Smooth muscle cell (in vitro differentiated cells): ENCODE measurements around the gene NMT1. TPM values are rescaled to one million over a fixed set of nuclear protein-coding genes. Genes with fewer than 3 reads are reported as not detected.
A peak's percentile ranks its signal among the peaks of the same experiment; 100 is the strongest.

Experiments used
- DNase-seq: peaks from one replicate; lab custom pipeline; 2025; ENCODE audit not compliant: unreplicated experiment; lab: John Stamatoyannopoulos, UW
- H2AFZ ChIP-seq: fragments of 200-600 bp; sonication (generic); 2 replicates; pipeline ENCODE4 v1.6.0; 2016; ENCODE audit warnings: antibody characterized with exemption, low read depth, mild to moderate bottlenecking
- H3F3A ChIP-seq: fragments of 200-600 bp; sonication (generic); 2 replicates; pipeline ENCODE4 v1.6.0; 2017; ENCODE audit warnings: antibody characterized with exemption, low read depth
- H3K27ac ChIP-seq: fragments of 200-600 bp; sonication (generic); 2 replicates; pipeline ENCODE4 v1.5.1; 2016; ENCODE audit warnings: low read depth, mild to moderate bottlenecking
- H3K27me3 ChIP-seq: fragments of 200-600 bp; sonication (generic); 2 replicates; pipeline ENCODE4 v1.6.1; 2016; ENCODE audit warnings: low read depth, mild to moderate bottlenecking
- H3K36me3 ChIP-seq: fragments of 200-600 bp; sonication (generic); 2 replicates; pipeline ENCODE4 v1.5.1; 2016; ENCODE audit warnings: low read depth
- H3K4me1 ChIP-seq: fragments of 200-600 bp; sonication (generic); 2 replicates; pipeline ENCODE4 v1.5.1; 2016; ENCODE audit warnings: low read depth
- H3K4me2 ChIP-seq: fragments of 200-600 bp; sonication (generic); 2 replicates; pipeline ENCODE4 v1.6.0; 2016; ENCODE audit warnings: mild to moderate bottlenecking
- H3K4me3 ChIP-seq: fragments of 200-600 bp; sonication (generic); 2 replicates; pipeline ENCODE4 v1.5.1; 2016; ENCODE audit warnings: mild to moderate bottlenecking
- H3K79me2 ChIP-seq: fragments of 200-600 bp; sonication (generic); 2 replicates; pipeline ENCODE4 v1.6.0; 2016; ENCODE audit warnings: low read depth, mild to moderate bottlenecking
- H3K9ac ChIP-seq: fragments of 200-600 bp; sonication (generic); 2 replicates; pipeline ENCODE4 v1.6.0; 2016; ENCODE audit warnings: low read depth
- H3K9me3 ChIP-seq: fragments of 200-600 bp; sonication (generic); replicated peaks from 2 replicates; pipeline ENCODE4 v1.5.1; 2016; ENCODE audit warnings: low read depth
- H4K20me1 ChIP-seq: fragments of 200-600 bp; sonication (generic); 2 replicates; pipeline ENCODE4 v1.6.0; 2016; ENCODE audit warnings: low read depth
- WGBS: methylation state at CpG from one replicate; pipeline ENCODE4 v1.1.7; 2016; ENCODE audit warnings: low lambda C conversion rate; 5-methylcytosine and 5-hydroxymethylcytosine counted together
- polyA plus RNA-seq: library from polyadenylated mRNA; unstranded; fragments of >200 nt; fragmentation: Nextera tagmentation; extraction: Ambion mirVana; gene quantifications from 2 replicates; pipeline ENCODE4 v1.2.1, GENCODE V29; 2016
- total RNA-seq: library from RNA; depleted of rRNA; stranded (reverse); fragments of >200 nt; gene quantifications from 2 replicates; pipeline ENCODE4 v1.2.3, GENCODE V29; 2014
- TF ChIP-seq, protein P1 (sequence below): fragments of 200-600 bp; sonication (generic); IDR thresholded peaks from 2 replicates; pipeline ENCODE4 v1.5.1; 2017; ENCODE audit warnings: borderline replicate concordance, mild to moderate bottlenecking, antibody characterized with exemption; ENCODE audit not compliant: insufficient read depth, poor library complexity, severe bottlenecking

NMT1 gene
- total and polyA plus RNA-seq, 2 experiments from 2014 or later = 87.6 to 105 TPM

DNA sequence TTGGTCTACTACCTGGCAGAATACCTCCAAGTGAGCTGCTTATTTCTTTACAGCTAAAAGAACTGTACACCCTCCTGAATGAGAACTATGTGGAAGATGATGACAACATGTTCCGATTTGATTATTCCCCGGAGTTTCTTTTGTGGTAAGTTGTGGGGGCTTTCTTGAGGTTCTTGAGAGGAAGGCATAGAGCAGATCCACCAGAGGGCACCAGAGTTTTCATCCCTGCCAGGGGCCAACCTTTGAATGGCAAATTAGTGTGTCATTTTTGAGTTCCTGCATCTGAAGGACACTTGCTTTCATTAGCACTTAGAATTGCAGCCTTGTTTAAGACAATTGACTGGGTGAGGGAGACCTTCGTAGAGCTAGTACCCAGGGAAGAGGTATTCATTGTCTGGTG lies 35.0 kb downstream of the NMT1 start:
- peaks cover 3% of the 10 kb centered on the region for H3K36me3 ChIP-seq
- WGBS = 94% methylated on average over 3 of the region's 3 CpGs
- no peaks in the 10 kb centered on the region for H3K27me3 ChIP-seq
- H3K79me2 ChIP-seq = no peaks in the 10 kb centered on the region
- H3K4me2 ChIP-seq = no peak overlapping the region
- no peaks in the 10 kb centered on the region for H4K20me1 ChIP-seq
- no peak overlapping the region for H3K27ac ChIP-seq
- no peaks in the 10 kb centered on the region for H3K9me3 ChIP-seq
- no peak overlapping the region for H2AFZ ChIP-seq
- peaks cover 22% of the 10 kb centered on the region for H3F3A ChIP-seq
- TF ChIP-seq, protein P1, sequence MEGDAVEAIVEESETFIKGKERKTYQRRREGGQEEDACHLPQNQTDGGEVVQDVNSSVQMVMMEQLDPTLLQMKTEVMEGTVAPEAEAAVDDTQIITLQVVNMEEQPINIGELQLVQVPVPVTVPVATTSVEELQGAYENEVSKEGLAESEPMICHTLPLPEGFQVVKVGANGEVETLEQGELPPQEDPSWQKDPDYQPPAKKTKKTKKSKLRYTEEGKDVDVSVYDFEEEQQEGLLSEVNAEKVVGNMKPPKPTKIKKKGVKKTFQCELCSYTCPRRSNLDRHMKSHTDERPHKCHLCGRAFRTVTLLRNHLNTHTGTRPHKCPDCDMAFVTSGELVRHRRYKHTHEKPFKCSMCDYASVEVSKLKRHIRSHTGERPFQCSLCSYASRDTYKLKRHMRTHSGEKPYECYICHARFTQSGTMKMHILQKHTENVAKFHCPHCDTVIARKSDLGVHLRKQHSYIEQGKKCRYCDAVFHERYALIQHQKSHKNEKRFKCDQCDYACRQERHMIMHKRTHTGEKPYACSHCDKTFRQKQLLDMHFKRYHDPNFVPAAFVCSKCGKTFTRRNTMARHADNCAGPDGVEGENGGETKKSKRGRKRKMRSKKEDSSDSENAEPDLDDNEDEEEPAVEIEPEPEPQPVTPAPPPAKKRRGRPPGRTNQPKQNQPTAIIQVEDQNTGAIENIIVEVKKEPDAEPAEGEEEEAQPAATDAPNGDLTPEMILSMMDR = peak; percentile 38
- H3K4me1 ChIP-seq = peaks cover 6% of the 10 kb centered on the region
- H3K4me3 ChIP-seq = no peak overlapping the region
- DNase-seq = no peak
- no peak overlapping the region for H3K9ac ChIP-seq

DNA sequence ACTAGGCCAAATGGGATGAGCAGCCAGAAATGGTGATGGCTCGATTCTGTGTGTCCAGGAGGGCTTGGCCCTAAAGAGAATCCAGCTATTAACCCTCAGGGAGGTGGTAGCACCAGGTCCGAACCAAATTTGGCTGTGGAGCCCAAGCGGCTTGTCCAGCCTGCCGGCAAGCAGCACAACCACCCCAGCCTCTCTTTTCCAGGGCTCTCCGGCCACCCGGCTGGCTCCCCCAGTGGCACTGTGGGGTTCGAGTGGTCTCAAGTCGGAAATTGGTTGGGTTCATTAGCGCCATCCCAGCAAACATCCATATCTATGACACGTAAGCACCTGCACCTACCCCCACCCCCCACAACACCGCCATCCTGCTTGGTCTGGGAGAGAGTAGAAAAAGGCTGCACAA lies 35.8 kb downstream of the NMT1 start:
- DNase-seq = no peak
- Histone ChIP-seq H3K27me3 (no peaks in the 10 kb centered on the region), H3K4me1 (peaks cover 6% of the 10 kb centered on the region), H3K4me3 (no peak overlapping the region), H3K9ac (no peak overlapping the region), H3K27ac (no peak overlapping the region), H3K79me2 (no peaks in the 10 kb centered on the region), H3K4me2 (no peak overlapping the region), H3K9me3 (no peaks in the 10 kb centered on the region), H3K36me3 (peaks cover 3% of the 10 kb centered on the region), H4K20me1 (no peaks in the 10 kb centered on the region), H2AFZ (no peak overlapping the region), H3F3A (peaks cover 14% of the 10 kb centered on the region)
- TF ChIP-seq, protein P1 = no peak
- WGBS = 92% methylated on average over 11 of the region's 11 CpGs

DNA sequence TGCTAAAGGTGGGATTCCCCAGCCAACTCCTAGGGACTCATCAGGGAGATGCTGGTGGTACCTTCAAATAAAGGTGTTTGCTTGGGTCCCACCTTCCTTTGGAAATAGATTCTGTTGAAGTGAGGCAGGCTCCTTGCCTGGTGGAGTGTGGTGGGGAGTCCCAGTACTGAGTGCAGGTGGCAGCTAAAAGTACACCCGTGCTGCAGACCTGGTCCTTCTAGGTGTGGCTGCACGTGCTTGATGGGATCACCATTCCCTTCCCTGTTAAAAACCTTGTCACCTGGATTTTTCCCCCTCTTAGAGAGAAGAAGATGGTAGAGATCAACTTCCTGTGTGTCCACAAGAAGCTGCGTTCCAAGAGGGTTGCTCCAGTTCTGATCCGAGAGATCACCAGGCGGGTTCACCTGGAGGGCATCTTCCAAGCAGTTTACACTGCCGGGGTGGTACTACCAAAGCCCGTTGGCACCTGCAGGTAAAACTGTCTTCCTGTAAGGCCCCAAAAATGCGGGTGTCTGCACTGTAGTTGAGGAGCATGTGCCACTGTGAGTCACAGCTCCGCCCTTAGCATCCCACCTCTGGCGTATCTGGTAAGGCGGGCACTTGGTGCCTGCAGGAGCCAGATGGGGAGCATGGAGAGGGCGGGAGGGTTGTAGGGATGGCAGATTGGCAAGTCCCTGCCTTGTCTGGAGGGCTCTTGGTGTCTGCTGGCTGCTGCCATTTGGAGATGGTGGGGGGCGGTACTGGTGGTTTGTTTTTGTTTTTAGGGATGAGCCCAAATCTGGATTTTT lies 37.2 kb downstream of the NMT1 start:
- Histone ChIP-seq H3K4me2 (no peak overlapping the region), H2AFZ (no peak overlapping the region), H3K4me3 (no peak overlapping the region), H3K9me3 (no peaks in the 10 kb centered on the region), H3K27ac (no peak overlapping the region), H3F3A (peaks cover 4% of the 10 kb centered on the region), H3K27me3 (no peaks in the 10 kb centered on the region), H3K36me3 (peaks cover 3% of the 10 kb centered on the region), H4K20me1 (no peaks in the 10 kb centered on the region), H3K4me1 (peaks cover 3% of the 10 kb centered on the region), H3K79me2 (no peaks in the 10 kb centered on the region), H3K9ac (no peak overlapping the region)
- WGBS = 92% methylated on average over 13 of the region's 13 CpGs
- no peak for DNase-seq
- TF ChIP-seq, protein P1 = no peak
